GM12864 (cell line): ENCODE data around the gene BTG1.
A peak's percentile ranks its signal among the peaks of the same experiment; 100 is the strongest.

Source experiments
- DNase-seq: peaks from one replicate; pipeline ENCODE4 v3.0.0-alpha.2; 2011; ENCODE audit warnings: low read depth
- H3K4me3 ChIP-seq: 2 replicates; pipeline ENCODE4 v1.5.1; 2011; ENCODE audit warnings: mild to moderate bottlenecking, low read depth, low read length, control low read depth
- CTCF ChIP-seq: IDR thresholded peaks from 2 replicates; pipeline ENCODE4 v1.5.1; 2011; ENCODE audit warnings: low read depth, mild to moderate bottlenecking, moderate library complexity, low read length, control low read depth, inconsistent platforms; ENCODE audit errors: missing control alignments

The BTG1 gene

GRCh38 chr12:92134638-92135274, 10.9 kb downstream of the BTG1 start:
- no peak for DNase-seq
- peak overlapping the region; percentile 37 for H3K4me3 ChIP-seq
- no peak for TF ChIP-seq CTCF

- no peak for DNase-seq
- peak overlapping the region; percentile 23 for H3K4me3 ChIP-seq
- TF ChIP-seq CTCF: no peak
Observed at GRCh38 chr12:92133795-92134637, 11.6 kb downstream of the BTG1 start.

- no peak for TF ChIP-seq CTCF
- H3K4me3 ChIP-seq: no peak overlapping the region
- DNase-seq: no peak
Observed at GRCh38 chr12:92133171-92133570, 12.5 kb downstream of the BTG1 start.

- TF ChIP-seq CTCF: no peak
- no peak for DNase-seq
- no peak overlapping the region for H3K4me3 ChIP-seq
Observed at GRCh38 chr12:92132288-92132687, 13.4 kb downstream of the BTG1 start.

GRCh38 chr12:92130999-92131398, 14.6 kb downstream of the BTG1 start:
- H3K4me3 ChIP-seq: no peak overlapping the region; the same call in 1 of the 2 replicates
- TF ChIP-seq CTCF: no peak
- DNase-seq: no peak

GRCh38 chr12:92129609-92130008, 16.0 kb downstream of the BTG1 start:
- H3K4me3 ChIP-seq: no peak overlapping the region
- TF ChIP-seq CTCF: no peak
- no peak for DNase-seq
